Left lobe of liver (tissue), 2 donors: ENCODE results near the gene GOLGA6L9. TPM values are rescaled to one million over a fixed set of nuclear protein-coding genes. Genes with fewer than 3 reads are reported as not detected.
"Not testable (repeated sequence)": the region's sequence is repeated elsewhere in the genome, so short reads cannot be mapped to it uniquely, and the experiment has no call there.

Source experiments
- ATAC-seq: fragments of 200-7000 bp; cut with Tn5 transposase; one replicate; pipeline ENCODE4 v1.9.1; 2020; ENCODE audit warnings: mild to moderate bottlenecking, moderate library complexity
- DNase-seq: peaks from one replicate; pipeline ENCODE4 v3.0.0-alpha.2; 2020; ENCODE audit warnings: low spot score
- total RNA-seq: library from RNA; stranded (reverse); gene quantifications from one replicate; pipeline ENCODE4 v1.2.1, GENCODE V29; 2021
- donor health status: DM: no; HTN: no; CAD: no; lungs with moderate emphysema.
- donor health status: DM: no; HTN: yes; CAD: no.

GOLGA6L9 gene
- total RNA-seq, 1 donor from 2014 or later = 0.88 TPM

DNA sequence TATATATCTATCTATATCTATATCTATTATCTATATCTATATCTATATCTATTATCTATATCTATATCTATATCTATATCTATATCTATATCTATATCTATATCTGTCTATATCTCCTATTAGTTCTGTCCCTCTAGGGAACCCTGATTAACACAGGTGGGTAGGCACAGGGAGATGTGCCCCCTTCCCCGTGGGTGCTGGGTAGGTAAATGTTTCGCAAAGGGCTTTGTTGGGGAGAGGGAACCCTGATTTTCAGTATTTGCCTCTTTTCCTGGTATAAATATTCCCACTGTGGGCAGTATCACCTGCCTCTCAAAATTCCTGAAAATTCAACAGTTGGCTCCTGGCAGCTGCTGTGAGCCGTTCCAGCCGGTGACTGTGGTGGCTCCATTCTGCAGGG is 27.7 kb downstream of the GOLGA6L9 start:
- DNase-seq, ATAC-seq: not testable (repeated sequence)

DNA sequence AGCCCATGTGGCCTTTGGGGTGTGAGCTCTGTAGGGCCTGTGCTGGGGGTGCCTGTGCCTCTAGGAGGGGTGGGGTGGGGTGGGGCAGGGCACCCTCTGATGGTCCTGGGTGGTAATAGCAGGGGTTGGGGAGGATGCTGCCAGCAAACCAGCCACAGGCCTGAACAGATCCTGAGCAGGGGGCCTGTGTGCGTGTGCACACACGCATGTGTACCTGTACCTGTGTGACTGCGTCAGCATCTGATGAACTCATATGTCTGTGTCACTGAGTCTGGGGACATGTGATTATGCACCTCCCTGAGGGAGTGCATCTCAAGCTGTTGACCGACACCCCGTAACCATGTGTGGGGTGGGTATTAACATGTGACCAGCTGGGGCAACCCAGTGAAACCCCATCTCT is 36.0 kb downstream of the GOLGA6L9 start:
- ATAC-seq, DNase-seq: not testable (repeated sequence)

DNA sequence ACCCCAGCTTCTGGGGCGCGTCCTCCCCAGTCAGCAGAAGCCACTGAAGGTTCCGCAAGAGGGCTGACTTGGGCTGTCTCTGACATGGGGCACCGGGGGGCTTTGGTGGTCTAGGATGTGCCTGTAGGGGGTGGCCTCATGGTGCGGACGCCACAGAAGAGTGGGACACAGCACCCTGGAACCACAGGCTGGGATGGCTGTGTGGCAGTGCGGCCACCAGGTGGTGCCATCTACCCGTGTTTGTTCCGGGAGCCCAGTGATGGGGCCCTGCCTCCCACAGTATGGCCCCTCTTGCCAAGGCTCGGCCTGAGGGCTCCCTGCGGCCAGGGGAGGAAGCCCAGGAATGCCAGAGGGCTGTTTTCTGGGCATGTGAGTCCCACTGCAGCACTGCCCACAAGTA is 38.6 kb downstream of the GOLGA6L9 start:
- not testable (repeated sequence) for DNase-seq
- ATAC-seq = peak; percentile 97

DNA sequence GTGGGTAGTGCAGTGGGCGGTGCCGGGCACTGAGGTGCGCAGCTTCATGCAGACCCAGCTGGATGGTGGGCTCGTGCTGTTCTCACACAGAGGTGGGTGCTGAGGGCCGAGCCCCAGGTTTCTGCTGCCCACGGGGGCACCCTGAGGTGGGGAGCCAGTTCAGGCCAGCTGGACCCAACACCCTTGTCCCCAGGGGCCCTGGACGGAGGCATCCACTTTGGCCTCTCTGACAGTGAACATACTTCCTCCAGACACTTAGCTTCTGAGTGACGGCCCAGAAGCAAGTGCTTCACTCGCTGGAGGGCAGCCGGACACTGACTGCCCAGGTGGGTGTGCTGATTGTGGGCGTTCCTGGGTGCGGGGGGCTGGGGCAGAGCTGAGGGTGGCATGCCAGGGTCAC is 39.8 kb downstream of the GOLGA6L9 start:
- not testable (repeated sequence) for DNase-seq, ATAC-seq

DNA sequence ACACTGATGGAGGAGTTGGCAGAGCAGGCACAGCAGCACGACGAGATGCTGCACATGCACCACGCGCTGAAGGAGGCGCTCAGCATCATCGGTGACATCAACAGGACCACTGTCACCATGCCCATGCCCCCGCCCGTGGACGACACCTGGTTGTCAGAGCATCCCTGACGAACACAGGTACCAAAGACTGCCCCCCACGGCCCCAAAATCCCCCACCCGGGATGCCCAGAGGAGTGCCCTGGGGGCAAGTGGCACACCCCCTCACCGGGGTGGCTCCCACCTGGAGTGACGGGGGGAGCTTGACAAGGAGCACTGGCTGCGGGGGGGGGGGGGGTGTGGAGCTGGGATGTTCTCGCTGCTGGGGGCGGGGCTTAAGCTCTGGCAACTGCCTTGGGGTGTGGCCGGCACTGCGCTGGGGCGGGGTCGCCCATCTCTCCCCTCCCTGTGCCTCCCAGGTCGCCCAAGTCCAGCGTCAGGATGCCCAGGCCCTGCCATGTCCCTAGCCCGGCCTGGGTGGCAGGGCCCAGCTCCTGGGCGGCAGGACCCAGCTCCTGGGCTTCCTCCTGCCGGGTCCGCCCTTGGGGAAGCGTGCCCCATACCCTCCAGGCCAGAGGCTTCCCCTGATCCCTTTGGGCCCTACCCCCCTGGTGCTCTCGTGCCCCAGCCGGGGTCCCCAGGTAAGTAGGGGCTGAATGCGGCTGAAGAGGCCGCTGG is 42.8 kb downstream of the GOLGA6L9 start:
- not testable (repeated sequence) for ATAC-seq, DNase-seq

DNA sequence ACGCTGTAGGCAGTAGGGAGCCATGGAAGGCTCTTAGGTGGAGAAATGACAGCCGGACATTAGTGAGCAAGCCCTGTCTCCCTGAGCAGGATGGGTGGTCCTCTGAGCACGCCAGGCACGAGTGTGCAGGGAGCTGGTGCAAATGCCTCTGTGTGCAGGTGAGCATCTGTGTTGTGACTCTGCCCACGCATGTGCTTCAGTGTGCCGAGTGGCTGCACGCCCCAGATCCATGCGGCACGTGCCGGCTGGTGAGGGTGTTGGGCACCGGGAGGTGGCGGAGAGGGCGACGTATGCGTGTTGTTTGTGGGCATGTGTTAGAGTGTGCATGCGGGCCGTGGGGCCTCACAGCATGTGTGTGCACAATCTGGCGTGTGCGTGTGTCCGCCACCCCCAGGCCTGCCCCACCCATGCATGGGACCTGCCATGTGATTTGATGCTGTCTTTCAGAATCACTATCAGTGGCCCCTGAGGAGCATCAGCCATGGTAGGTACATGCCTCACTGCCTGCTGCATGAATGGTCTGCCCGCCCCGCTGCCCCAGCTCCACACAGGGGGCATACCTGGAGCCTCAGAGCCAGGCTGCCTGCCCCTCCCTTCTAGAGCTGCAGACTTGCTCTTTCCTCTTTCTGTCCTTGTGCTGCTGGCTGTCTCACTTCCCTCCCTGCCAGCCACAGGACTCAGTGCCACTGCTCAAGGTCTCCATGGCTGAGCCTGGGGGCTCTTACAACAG is 45.1 kb downstream of the GOLGA6L9 start:
- ATAC-seq, DNase-seq: not testable (repeated sequence)

DNA sequence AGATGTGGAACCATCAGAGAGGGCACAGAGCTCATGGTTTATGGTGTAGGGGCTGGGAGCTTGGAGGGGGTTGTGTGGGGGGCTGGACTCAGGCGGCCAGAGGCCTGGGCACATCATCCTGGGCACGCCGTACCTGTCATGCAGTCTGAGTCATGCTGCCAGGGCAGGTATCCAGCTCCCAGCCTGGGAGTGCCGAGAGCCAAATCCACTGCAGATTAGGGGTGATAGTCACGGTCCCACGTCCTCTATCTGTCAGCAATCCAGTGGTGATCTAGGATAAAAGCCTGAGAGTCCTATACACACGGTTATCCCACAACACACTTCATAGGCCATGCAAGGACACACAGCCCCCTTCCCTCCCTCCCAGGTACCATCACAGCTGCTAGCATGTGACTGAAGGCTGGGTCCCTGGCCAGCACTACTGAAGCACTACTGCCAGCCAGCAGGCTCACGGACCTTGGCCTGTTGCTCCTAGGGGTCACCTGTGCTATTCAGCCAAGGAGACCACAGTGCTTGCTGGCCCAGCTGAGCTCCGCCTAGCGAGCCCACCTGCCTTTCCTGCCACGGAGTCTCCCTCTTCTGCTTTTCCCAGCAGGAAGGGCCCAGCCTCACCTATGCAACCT is 45.8 kb downstream of the GOLGA6L9 start:
- not testable (repeated sequence) for ATAC-seq, DNase-seq

DNA sequence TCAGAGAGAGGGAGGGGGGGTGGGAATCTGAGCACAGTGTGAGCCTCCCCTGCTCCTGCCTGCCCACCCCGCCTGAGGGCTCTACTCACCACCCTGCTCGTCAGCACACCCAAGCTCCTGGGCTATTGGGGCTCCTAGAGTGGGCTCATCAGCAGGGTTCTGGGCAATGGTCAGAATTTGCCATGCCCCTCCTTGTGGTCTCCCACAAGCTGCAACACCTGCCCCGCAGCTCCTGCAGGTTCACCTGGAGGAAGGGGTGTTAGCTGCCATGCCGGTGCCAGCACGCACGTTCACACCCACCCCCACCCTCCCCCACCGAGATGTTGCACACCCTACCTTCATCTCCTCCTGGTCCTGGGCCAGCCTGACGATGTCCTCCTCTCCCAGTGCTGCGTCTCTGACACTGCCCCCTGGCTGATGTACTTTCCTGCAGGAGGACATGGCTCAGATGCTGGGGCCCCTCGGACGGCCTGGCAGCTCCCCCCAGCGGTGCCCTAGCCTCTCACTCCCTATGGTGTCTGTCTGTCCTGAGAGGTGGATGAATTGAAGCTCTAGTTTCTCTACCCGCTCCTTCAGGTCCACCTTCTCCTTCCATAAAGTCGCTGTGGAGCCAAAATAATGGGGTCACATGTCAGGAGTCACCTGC is 47.2 kb downstream of the GOLGA6L9 start:
- DNase-seq, ATAC-seq: not testable (repeated sequence)

DNA sequence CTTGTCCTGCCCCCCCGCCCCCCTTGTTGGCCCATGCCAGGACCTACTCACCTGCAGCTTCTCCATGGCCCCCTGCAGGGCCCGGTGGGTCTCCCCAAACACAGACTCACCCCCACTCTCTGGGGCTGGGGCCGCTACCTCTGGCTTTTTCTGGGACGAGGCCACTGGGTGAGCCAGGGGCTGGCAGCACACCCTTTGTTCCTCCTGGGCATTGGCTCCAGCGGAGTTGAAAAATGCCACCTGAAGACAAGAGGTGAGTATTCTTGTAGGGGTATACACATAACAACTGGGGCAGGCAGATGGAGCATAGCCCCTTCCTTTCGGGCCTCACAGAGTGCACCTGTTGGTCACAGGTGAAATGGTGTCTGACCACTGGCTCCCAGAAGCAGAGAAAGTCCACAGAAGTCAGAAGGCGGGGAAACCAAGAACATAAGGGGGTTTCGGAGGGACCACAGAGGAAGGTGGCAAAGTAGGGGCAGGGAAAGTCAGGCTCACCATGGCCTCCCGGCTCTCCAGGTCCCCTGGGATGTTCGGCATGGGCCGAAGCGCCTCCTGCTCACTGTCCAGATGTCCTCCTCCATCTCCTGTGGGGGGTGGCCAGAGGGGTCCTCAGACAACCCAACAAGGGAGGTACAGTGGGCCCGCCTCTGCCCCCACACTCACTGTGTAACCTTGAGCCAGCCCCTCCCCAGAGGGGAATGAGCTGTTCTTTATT is 47.9 kb downstream of the GOLGA6L9 start:
- ATAC-seq, DNase-seq: not testable (repeated sequence)

Other genes starting within 250 kb of the GOLGA6L9 start
- 6.7 TPM for gene EFL1, start 167.1 kb upstream of the GOLGA6L9 start, total RNA-seq
- 0.58 TPM for gene SAXO2, start 167.0 kb upstream of the GOLGA6L9 start, total RNA-seq
- 0.48 TPM for gene GOLGA6L10, start 80.3 kb upstream of the GOLGA6L9 start, total RNA-seq
- gene RPS17, start 110.6 kb downstream of the GOLGA6L9 start, total RNA-seq = 478 TPM
- 0.23 TPM for gene CPEB1, start 217.5 kb downstream of the GOLGA6L9 start, total RNA-seq